HepG2 (cell line): Measurements from ENCODE around the gene LRRC45. TPM values are rescaled to one million over a fixed set of nuclear protein-coding genes. Genes with fewer than 3 reads are reported as not detected.

ENCODE experiments used
- AHR ChIP-seq: IDR thresholded peaks from 2 replicates; pipeline ENCODE4 v1.6.1; 2018; ENCODE audit warnings: missing genetic modification reagents, missing compliant biosample characterization
- AKAP8 ChIP-seq: sonication (generic); formaldehyde crosslinking; IDR thresholded peaks from 2 replicates; pipeline ENCODE4 v1.5.1; 2020; ENCODE audit warnings: mild to moderate bottlenecking, missing genetic modification reagents
- BCL6 ChIP-seq: IDR thresholded peaks from 2 replicates; pipeline ENCODE4 v1.6.1; 2016; ENCODE audit warnings: missing genetic modification reagents, missing compliant biosample characterization
- CCDC6 ChIP-seq: sonication (generic); formaldehyde crosslinking; IDR thresholded peaks from 2 replicates; pipeline ENCODE4 v1.8.1; 2022; ENCODE audit warnings: mild to moderate bottlenecking, missing genetic modification reagents, moderate library complexity
- HES4 ChIP-seq: sonication (generic); formaldehyde crosslinking; IDR thresholded peaks from 2 replicates; pipeline ENCODE4 v1.9.0; 2021; ENCODE audit warnings: mild to moderate bottlenecking, missing genetic modification reagents, borderline replicate concordance
- HNRNPL ChIP-seq: fragments of 200-400 bp; formaldehyde crosslinking; IDR thresholded peaks from 2 replicates; pipeline ENCODE4 v1.6.1; 2017; ENCODE audit warnings: mild to moderate bottlenecking, low read depth, low read length
- MAF1 ChIP-seq: sonication (generic); formaldehyde crosslinking; IDR thresholded peaks from 2 replicates; pipeline ENCODE4 v1.5.0; 2020; ENCODE audit warnings: missing genetic modification reagents, borderline replicate concordance
- PAF1 ChIP-seq: IDR thresholded peaks from 2 replicates; pipeline ENCODE4 v1.6.1; 2016; ENCODE audit warnings: missing genetic modification reagents, missing compliant biosample characterization
- PRMT3 ChIP-seq: sonication (generic); formaldehyde crosslinking; IDR thresholded peaks from 2 replicates; pipeline ENCODE4 v1.8.1; 2022; ENCODE audit warnings: low read depth, mild to moderate bottlenecking, moderate library complexity, missing genetic modification reagents, borderline replicate concordance
- XRCC5 ChIP-seq: fragments of 200-400 bp; formaldehyde crosslinking; optimal IDR thresholded peaks from 2 replicates; pipeline ENCODE3; 2017; ENCODE audit warnings: mild to moderate bottlenecking, low read length
- ZBTB21 ChIP-seq: sonication (generic); formaldehyde crosslinking; IDR thresholded peaks from 2 replicates; pipeline ENCODE4 v1.4.0; 2020; ENCODE audit warnings: missing genetic modification reagents
- ZFP36L1 ChIP-seq: sonication (generic); formaldehyde crosslinking; IDR thresholded peaks from 2 replicates; pipeline ENCODE4 v1.8.0; 2022; ENCODE audit warnings: mild to moderate bottlenecking, missing genetic modification reagents, moderate library complexity
- ZNF274 ChIP-seq: sonication (generic); formaldehyde crosslinking; IDR thresholded peaks from 2 replicates; pipeline ENCODE4 v1.5.1; 2020; ENCODE audit warnings: mild to moderate bottlenecking, missing genetic modification reagents
- ZSCAN25 ChIP-seq: sonication (generic); formaldehyde crosslinking; IDR thresholded peaks from 2 replicates; pipeline ENCODE4 v1.8.0; 2022; ENCODE audit warnings: mild to moderate bottlenecking, missing genetic modification reagents
- polyA plus RNA-seq, 8 experiments: library from polyadenylated mRNA; depleted of rRNA in 3 of 8; stranded (reverse) in 7 of 8; unstranded in 1 of 8; fragments of >200 nt; fragmentation: Illumina TruSeq in 4 of 8; extraction: Trizol in 4 of 8; gene quantifications; 2 replicates each; pipeline versions ENCODE4 v1.2.1 to v1.2.3, GENCODE V29; 2011 to 2016; ENCODE audit warnings: low read depth in 4 of 8, missing spikeins in 1 of 8, mixed read lengths in 1 of 8; ENCODE audit not compliant: insufficient read depth in 1 of 8
- total RNA-seq, 5 experiments: library from RNA; depleted of rRNA; stranded (reverse); fragments of >200 nt; fragmentation: Illumina TruSeq; extraction: Trizol; gene quantifications; 2 replicates each; pipeline ENCODE4 v1.2.3, GENCODE V29; 2016; ENCODE audit warnings: low read depth in 1 of 5
- TF ChIP-seq, protein P1 (sequence below): IDR thresholded peaks from 2 replicates; pipeline ENCODE4 v1.6.1; 2012; ENCODE audit warnings: low read length, improper control_type of control experiment
- TF ChIP-seq, protein P2 (sequence below): sonication (generic); formaldehyde crosslinking; IDR thresholded peaks from 2 replicates; pipeline ENCODE4 v1.8.0; 2022; ENCODE audit warnings: missing genetic modification reagents, mild to moderate bottlenecking, moderate library complexity, borderline replicate concordance
- TF ChIP-seq, protein P3 (sequence below): sonication (generic); formaldehyde crosslinking; IDR thresholded peaks from 2 replicates; pipeline ENCODE4 v1.9.0; 2021; ENCODE audit warnings: missing genetic modification reagents, borderline replicate concordance
- TF ChIP-seq, protein P4 (sequence below): IDR thresholded peaks from 2 replicates; pipeline ENCODE4 v1.6.1; 2016; ENCODE audit warnings: low read depth
- TF ChIP-seq, protein P5 (sequence below): sonication (generic); formaldehyde crosslinking; IDR thresholded peaks from 2 replicates; pipeline ENCODE4 v1.4.0; 2020; ENCODE audit warnings: mild to moderate bottlenecking, low read depth, missing genetic modification reagents

LRRC45 gene
- total and polyA plus RNA-seq, 2 of the 13 experiments (the other 11 are each of a cell fraction or from before 2014, with no cell fraction given), result 11.6 to 48.1 TPM

DNA sequence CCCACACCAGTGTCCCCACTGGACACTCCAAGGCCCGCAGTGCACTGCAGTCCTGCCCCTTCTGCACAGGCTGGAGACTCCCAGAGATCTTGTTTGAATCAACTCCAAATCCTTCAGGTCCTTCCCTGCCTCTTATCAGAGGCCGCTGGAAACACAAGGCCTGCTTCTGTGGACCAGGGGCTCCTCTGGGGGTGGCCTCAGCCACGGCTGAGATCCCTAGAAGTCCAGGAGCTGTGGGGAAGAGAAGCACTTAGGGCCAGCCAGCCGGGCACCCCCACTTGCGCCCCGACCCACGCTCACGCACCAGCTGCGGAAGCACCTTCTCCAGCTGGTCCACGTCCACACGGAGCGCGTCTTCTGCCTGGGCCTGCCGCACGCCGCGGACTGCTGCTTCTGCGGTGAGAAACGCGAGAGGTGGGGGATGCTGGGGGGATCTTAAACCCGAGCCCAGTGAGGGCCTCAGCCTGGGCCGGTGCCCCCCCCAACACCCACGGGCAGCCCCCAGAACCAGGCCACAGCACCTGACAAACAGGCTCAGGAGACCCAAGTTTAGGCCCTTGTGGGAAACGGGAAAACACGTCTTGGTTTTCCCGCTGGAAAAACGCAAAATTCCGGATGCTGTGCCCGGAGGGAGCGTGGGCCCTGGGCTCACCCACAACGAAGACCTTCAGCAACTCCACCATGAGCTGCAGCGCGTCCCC, 4.0 kb upstream of the LRRC45 start (continued):
- TF ChIP-seq, protein P1, sequence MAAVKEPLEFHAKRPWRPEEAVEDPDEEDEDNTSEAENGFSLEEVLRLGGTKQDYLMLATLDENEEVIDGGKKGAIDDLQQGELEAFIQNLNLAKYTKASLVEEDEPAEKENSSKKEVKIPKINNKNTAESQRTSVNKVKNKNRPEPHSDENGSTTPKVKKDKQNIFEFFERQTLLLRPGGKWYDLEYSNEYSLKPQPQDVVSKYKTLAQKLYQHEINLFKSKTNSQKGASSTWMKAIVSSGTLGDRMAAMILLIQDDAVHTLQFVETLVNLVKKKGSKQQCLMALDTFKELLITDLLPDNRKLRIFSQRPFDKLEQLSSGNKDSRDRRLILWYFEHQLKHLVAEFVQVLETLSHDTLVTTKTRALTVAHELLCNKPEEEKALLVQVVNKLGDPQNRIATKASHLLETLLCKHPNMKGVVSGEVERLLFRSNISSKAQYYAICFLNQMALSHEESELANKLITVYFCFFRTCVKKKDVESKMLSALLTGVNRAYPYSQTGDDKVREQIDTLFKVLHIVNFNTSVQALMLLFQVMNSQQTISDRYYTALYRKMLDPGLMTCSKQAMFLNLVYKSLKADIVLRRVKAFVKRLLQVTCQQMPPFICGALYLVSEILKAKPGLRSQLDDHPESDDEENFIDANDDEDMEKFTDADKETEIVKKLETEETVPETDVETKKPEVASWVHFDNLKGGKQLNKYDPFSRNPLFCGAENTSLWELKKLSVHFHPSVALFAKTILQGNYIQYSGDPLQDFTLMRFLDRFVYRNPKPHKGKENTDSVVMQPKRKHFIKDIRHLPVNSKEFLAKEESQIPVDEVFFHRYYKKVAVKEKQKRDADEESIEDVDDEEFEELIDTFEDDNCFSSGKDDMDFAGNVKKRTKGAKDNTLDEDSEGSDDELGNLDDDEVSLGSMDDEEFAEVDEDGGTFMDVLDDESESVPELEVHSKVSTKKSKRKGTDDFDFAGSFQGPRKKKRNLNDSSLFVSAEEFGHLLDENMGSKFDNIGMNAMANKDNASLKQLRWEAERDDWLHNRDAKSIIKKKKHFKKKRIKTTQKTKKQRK, result no peak
- TF ChIP-seq PRMT3 (peak; percentile 36; the same call in 1 of the 2 replicates), AHR (no peak), HES4 (CRISPR knock-in tag) (peak; percentile 3; the same call in 1 of the 2 replicates), MAF1 (CRISPR knock-in tag) (0 out of 2 replicates have a peak, but pooled peaks have one; percentile 32), ZFP36L1 (no peak), PAF1 (CRISPR knock-in tag) (peak; percentile 36; the same call in 1 of the 2 replicates), HNRNPL (peak; percentile 3; the same call in 1 of the 2 replicates), BCL6 (CRISPR knock-in tag) (no peak), XRCC5 (no peak), AKAP8 (CRISPR knock-in tag) (peak; percentile 100), ZSCAN25 (CRISPR knock-in tag) (no peak), ZBTB21 (CRISPR knock-in tag) (no peak), CCDC6 (0 out of 2 replicates have a peak, but pooled peaks have one; percentile 52), ZNF274 (CRISPR knock-in tag) (peak; percentile 49; the same call in 1 of the 2 replicates)
- TF ChIP-seq, protein P2, sequence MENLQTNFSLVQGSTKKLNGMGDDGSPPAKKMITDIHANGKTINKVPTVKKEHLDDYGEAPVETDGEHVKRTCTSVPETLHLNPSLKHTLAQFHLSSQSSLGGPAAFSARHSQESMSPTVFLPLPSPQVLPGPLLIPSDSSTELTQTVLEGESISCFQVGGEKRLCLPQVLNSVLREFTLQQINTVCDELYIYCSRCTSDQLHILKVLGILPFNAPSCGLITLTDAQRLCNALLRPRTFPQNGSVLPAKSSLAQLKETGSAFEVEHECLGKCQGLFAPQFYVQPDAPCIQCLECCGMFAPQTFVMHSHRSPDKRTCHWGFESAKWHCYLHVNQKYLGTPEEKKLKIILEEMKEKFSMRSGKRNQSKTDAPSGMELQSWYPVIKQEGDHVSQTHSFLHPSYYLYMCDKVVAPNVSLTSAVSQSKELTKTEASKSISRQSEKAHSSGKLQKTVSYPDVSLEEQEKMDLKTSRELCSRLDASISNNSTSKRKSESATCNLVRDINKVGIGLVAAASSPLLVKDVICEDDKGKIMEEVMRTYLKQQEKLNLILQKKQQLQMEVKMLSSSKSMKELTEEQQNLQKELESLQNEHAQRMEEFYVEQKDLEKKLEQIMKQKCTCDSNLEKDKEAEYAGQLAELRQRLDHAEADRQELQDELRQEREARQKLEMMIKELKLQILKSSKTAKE (CRISPR knock-in tag), result no peak
- TF ChIP-seq, protein P3, sequence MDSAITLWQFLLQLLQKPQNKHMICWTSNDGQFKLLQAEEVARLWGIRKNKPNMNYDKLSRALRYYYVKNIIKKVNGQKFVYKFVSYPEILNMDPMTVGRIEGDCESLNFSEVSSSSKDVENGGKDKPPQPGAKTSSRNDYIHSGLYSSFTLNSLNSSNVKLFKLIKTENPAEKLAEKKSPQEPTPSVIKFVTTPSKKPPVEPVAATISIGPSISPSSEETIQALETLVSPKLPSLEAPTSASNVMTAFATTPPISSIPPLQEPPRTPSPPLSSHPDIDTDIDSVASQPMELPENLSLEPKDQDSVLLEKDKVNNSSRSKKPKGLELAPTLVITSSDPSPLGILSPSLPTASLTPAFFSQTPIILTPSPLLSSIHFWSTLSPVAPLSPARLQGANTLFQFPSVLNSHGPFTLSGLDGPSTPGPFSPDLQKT, result no peak
- TF ChIP-seq, protein P4, sequence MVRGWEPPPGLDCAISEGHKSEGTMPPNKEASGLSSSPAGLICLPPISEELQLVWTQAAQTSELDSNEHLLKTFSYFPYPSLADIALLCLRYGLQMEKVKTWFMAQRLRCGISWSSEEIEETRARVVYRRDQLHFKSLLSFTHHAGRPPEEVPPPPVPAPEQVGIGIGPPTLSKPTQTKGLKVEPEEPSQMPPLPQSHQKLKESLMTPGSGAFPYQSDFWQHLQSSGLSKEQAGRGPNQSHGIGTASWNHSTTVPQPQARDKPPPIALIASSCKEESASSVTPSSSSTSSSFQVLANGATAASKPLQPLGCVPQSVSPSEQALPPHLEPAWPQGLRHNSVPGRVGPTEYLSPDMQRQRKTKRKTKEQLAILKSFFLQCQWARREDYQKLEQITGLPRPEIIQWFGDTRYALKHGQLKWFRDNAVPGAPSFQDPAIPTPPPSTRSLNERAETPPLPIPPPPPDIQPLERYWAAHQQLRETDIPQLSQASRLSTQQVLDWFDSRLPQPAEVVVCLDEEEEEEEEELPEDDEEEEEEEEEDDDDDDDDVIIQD (CRISPR knock-in tag), result no peak
- TF ChIP-seq, protein P5, sequence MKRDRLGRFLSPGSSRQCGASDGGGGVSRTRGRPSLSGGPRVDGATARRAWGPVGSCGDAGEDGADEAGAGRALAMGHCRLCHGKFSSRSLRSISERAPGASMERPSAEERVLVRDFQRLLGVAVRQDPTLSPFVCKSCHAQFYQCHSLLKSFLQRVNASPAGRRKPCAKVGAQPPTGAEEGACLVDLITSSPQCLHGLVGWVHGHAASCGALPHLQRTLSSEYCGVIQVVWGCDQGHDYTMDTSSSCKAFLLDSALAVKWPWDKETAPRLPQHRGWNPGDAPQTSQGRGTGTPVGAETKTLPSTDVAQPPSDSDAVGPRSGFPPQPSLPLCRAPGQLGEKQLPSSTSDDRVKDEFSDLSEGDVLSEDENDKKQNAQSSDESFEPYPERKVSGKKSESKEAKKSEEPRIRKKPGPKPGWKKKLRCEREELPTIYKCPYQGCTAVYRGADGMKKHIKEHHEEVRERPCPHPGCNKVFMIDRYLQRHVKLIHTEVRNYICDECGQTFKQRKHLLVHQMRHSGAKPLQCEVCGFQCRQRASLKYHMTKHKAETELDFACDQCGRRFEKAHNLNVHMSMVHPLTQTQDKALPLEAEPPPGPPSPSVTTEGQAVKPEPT (CRISPR knock-in tag), result no peak
